Stimulated activated CD8-positive, alpha-beta memory T cell treated with anti-CD3 and anti-CD28 coated beads, Interleukin-2, amount 100 ng/mL, for 48 hours (primary cell): ENCODE data around the gene CCL28.
A peak's percentile ranks its signal among the peaks of the same experiment; 100 is the strongest.
"Not testable (repeated sequence)": the region's sequence is repeated elsewhere in the genome, so short reads cannot be mapped to it uniquely, and the experiment has no call there.

Source experiments
- DNase-seq, 2 donors: peaks; one replicate each; pipeline ENCODE4 v3.0.0-alpha.2; 2020; ENCODE audit warnings: low read depth in 2 of 2

The CCL28 gene

DNA sequence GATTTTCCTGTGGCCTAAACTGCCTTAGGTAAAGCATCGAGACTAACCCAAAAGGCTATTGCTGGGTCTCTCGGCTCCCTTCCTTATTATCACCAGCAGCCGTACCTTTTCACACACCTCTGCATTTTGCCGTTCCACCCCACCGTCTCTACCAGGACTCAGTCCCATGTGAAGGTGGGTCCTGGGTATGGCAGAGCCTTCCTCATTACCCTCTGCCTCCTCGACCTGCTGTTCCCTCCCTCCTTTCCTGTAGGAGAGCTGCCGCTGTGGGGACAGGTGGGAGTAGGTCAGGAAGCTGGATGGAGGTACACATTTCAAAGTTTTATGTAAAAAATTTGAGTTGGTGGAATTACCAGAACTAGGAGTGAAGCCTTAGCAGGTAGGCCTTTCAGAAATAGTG is 1.8 kb downstream of the CCL28 start:
- no peak for DNase-seq

DNA sequence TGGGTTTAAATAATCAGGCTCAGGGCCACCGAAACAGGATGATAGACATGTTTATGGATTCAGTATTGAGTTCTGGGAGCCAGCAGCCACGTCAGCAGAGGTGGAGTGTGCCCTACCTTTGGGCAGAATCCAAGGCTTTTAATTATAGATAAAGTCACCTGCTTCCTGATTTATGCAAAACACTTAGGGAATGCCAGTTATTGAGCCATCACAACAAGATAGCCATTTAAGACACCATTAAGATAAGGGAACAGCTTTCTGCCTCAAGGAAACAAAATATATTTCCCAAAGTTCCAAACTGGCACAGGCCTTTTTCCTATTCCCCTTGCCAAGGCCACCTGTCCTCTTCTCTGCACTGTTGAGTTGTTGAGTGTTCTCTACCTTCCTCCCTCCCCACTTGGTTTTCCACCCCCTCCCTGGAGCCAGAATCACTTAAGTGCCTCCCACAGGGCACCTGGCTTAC is 2.4 kb downstream of the CCL28 start:
- no peak for DNase-seq

DNA sequence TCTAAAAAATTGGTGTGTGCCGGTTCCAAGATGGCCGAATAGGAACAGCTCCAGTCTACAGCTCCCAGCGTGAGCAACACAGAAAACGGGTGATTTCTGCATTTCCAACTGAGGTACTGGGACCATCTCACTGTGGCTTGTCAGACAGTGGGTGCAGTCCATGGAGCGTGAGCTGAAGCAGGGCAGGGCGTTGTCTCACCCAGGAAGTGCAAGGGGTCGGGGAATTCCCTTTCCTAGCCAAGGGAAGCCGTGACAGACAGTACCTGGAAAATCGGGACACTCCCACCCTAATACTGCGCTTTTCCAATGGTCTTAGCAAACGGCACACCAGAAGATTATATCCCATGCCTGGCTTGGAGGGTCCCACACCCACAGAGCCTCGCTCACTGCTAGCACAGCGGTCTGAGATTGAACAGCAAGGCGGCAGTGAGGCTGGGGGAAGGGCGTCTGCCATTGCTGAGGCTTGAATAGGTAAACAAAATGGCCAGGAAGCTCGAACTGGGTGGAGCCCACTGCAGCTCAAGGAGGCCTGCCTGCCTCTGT is 9.6 kb downstream of the CCL28 start:
- not testable (repeated sequence) for DNase-seq

DNA sequence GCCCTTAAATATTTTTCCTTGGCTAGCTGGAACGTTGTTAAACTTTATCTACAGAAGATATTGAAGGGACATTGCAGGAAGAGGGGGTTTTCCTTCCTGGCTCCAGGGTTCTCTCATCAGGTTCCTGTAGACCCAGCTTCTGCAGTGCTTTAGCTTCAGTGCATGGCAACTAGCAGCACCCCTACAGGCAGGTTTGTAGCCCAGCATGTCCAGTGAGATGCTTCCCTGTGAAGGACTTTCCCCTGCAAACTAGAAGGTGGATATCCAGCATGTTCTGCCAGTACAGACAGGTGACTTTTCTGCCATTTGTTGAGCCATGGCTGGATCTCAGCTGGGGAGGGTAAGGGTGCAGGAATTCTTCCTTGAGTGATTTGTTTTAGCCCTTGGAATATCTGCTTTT is 10.4 kb downstream of the CCL28 start:
- no peak for DNase-seq

DNA sequence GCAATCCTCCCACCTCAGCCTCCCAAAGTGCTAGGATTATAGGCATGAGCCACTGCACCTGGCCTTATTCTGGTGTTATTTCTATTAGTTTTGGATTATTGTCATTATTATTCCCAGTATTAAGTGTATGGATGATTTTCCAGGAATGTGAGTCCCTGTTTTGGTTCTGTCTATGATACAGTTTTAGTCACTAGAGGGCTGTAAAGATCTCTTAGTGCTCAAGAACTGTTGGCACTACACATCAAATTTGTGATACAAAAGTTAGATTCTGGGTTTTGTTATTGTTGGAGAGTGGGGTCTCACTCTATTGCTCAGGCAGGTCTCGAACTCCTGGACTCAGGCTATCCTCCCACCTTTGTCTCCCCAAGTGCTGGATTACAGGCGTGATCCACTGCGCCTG is 12.1 kb downstream of the CCL28 start:
- DNase-seq = no peak

DNA sequence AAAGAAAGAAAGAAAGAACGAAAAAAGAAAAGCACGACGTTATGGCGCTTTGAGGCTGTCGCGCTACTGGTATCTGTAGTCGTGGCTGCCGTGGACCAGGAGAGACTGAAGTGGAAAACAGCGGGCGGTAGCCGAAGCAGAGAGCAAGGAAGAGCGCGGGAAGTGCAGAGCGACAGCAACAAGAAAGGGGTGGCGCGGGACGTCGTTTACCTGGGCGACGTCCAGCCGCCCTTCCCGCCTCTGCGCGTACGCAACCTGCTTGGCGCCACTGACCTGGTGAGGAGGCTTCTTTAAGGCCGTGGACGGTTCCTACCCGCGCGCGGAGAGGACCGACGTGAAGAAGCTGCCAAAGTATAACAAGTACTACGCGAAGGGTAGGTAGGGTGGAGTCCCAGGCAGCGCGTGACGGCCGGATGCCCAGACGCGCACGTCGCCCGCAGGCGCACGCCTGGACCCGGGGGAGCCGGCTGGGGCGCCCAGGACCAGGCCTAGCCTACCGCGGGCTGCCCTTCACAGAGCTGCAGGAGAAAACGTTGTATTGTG is 15.4 kb downstream of the CCL28 start:
- DNase-seq = peak; percentile 40 to 54

DNA sequence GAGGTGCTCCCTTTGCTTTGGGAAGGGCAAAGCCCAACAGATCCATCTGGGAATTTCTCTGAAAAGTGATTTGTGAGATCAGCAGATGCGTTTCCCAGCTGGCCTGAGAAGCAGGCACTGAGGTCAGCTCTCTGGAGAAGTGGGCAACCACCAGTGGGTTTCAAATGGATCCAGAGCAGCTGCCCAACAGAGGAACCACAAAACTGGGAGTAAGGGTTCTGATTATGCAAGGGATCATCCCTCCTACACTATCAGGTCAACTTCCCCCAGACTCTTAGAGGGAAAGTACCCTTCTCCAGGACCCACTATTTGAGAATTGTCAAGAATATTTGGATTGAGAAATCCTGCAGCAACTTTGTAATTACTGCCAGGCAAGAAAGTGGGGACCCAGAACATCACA is 21.7 kb downstream of the CCL28 start:
- no peak for DNase-seq

DNA sequence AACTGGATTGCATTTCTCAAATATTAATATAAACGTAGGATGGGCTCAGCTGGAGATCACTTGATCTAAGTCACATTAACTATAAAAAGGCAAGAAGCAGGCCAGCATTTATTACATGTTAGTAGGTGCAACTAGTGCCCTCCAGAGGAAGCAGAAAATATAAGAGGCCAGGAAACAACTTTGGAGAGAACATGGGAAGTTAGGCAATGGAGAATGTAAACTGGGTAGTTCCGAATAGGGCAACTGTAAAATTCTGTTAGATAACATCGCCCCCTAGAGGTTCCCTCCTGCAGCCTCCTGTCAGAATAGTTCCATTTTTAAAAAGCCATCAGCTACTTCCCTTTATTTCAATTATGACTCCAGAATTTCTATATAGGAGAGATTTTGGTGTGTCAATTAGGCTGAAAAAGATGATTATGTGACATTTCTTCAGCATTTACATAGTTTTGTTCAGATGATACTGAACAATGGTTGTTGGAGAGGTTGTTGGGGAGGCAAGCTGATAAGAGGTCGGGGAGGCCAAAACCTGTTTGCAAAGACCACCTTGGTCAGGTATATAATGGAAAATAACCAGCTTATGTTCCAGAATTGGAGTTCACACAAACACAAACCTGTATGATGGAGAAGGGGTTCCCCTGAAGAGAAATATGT is 22.4 kb downstream of the CCL28 start:
- DNase-seq = peak in 1 of 2 donors; percentile 16

DNA sequence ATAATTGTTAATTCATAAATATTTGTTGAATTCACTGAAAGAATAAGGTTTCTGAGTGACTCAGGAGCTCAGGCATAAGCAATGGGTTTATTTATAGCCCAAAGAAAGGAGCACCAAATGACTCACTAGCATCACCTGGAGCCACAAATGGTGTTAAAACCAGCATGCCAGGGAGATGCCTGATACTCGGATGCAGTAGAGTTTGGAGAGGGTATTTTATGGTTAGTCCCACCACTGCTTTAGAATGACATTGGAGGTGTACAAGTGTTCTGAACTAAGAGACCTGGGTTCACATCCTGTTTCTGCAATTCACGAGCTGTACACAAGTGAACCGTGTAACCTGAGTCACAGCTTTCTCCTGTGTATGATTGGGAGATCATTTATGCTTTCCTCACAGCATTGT is 25.2 kb downstream of the CCL28 start:
- no peak for DNase-seq

DNA sequence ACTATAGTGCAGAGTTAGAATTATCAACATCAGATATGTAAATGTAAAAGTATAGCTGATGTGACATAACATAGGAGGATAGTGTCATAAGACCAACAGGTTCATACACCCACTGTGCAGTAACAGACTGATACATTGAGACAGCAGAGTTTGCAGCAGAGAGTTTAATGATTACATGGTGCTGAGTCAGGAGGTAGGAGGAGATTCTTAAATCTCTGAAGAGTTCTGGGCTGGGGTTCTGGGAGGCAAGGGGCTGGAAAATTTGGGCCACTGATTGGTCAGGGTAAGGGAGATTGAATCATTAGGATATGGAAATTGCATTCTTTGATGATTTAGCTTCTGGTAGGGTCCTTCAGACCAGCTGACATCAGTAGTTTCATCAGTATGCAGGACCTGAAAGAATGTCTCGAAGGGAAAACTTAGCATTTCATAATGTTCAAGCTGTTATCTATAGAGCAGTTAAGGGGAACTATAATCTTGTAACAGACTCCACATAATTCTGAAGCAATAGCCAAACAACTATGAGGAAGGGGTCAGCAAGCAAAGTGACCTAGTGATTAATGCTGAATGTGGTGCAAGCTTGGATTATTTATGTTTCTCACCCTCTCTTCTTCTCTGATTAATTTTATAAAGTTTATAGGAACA is 35.6 kb downstream of the CCL28 start:
- DNase-seq = no peak

DNA sequence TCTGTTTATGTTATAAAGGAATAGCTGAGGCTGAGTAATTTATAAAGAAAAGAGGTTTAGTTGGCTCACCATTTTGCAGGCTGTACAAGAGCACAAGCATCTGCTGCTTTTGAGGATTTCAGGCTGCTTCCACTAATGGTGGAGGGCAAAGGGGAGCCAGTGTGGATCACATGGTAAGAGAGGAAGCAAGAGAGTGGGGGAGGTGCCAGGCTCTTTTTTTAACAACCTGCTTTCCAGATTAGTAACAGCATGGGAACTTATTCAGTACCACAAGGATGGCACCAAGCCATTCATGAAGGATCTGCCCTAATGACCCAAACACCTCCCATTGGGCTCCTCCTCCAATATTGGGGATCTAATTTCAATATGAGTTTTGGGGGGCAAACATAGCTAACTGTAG is 40.4 kb downstream of the CCL28 start:
- DNase-seq = no peak

DNA sequence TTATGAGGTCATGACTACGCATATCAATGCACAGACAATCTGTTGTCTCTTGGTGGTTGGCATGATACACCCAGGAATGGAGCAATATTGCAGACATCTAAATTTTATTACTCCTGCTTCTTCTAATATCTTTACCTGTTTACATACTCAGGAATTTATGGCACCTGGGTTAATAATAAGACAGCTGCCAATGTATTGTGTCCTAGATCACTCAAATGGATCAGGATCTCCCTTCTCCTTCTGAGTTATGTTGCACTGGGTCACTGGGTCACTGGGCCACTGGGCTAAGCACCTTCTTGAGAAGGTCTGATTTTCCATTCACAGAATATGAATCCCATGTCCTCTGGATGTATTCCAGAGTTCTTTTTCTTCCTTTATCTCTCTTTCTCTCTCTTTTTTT is 41.8 kb downstream of the CCL28 start:
- DNase-seq = no peak

DNA sequence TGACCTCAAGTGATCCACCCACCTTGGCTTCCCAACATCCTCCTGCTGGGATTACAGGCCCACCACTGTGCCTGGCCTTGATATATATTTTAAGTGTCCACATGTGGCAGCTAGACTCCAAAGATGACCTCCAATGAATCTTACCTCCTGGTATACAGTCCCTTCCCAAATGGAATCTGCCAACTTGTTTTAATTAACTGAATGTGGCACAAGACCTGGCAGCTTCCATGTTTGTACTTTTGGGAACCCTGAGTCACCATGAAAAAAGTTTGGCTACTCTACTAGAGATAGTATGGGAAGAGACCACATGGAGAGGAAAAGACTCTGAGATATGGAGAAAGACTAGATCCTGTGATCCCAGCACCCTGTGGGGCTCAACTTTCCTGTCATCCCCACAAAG is 42.5 kb downstream of the CCL28 start:
- no peak for DNase-seq

DNA sequence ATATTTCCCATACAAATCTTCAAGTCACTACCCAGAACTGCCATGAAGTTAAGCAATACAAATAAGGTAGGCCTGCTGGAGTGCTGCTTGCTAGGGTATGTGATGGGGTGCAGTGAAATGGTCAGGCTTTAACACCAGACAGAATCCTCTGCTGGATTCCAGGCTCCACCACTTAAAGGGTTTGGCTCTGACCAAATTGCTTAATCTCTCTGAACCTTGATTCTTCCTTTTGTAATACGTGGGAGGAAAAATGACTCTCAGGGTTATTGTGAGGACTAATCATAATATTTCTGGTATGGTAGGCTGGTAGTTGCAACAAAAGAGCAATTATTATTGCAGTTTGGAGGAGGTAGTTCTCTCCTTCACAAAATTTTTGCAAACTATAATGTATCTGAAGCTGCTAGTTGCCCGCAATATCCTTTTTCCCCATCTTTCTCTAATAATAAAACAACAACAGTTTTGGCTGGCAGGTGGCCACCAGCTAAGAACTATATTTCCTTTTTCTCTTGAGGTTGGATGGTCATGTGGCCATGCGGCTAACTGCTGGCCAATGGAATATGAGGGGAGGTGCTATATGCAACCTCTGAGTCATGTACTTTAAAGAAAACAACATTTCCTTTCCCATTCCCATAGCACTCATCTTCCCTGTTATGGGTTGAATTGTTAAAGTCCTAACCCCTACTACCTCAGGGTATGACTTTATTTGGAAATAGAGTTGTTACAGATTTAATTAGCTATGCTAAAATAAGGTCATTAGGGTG is 44.1 kb downstream of the CCL28 start:
- no peak for DNase-seq

DNA sequence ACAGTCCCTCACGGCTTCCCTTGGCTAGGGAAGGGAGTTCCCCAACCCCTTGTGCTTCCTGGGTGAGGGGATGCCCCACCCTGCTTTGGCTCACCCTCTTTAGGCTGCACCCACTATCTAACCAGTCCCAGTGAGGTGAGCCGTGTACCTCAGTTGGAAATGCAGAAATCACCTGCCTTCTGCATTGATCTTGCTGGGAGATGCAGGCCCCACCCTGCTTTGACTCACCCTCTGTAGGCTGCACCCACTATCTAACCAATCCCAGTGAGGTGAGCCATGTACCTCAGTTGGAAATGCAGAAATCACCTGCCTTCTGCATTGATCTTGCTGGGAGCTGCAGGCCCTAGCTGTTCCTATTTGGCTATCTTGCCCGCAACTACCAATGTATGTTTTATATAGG is 44.7 kb downstream of the CCL28 start:
- DNase-seq = no peak

DNA sequence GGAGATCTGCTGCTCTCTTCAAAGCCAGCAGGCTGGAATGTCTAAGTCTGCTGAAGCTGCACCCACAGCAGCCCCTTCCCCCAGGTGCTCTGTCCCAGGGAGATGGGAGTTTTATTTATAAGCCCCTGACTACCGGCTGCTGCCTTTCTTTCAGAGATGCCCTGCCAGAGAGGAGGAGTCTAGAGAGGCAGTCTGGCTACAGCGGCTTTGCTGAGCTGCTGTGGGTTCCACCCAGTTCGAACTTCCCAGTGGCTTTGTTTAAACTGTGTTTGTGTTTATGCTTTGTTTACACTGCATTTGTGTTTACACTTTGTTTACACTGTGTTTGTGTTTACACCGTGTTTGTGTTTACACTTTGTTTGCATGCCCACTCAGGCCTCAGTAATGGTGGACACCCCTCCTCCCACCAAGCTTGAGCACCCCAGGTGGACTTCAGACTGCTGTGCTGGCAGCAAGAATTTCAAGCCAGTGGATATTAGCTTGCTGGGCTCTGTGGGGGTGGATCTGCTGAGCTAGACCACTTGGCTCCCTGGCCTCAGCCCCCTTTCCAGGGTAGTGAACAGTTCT is 45.4 kb downstream of the CCL28 start:
- not testable (repeated sequence) for DNase-seq

DNA sequence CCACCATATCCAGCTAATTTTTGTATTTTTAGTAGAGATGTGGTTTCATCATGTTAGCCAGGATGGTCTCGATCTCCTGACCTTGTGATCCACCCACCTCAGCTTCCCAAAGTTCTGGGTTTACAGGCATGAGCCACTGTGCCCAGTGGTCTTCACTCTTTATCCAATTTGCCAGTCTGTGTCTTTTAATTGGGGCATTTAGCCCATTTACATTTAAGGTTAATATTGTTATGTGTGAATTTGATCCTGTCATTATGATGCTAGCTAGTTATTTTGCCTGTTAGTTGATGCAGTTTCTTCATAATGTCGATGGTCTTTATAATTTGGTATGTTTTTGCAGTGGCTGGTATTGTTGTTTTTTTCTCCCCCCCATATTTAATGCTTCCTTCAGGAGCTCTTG is 47.0 kb downstream of the CCL28 start:
- not testable (repeated sequence) for DNase-seq

DNA sequence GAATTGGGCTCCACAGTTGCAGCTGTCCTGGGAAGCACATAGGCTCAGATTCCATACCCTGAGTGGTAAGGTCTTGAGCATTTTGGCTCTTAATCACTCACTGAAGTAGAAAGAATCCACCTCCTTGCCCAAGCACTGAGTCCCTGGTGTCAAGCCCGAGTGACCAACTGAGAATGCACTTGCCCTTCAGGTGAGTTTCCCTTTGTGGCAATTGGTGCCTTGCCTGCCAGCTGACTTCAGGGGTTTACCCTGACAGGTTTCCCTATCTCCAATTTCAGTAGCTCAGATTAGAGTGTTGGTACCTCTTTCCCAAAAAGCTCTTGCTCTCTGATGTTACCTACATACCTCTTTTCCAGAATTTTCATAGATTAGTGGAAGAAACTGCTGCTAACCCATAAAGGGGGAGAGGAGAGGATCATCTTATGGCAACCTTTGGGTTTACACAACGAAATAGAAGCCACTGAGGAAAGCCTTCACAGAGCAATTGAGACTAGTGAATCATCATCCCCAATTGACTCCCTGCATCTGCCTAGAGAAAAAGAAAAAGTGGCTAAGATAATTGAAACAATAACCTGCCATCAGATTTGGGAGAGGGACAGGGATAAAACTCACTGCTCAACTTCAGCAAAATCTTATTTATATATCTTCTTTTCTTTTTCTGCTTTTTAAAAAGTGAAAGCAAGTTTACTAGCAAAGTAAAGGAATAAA is 48.6 kb downstream of the CCL28 start:
- no peak for DNase-seq

DNA sequence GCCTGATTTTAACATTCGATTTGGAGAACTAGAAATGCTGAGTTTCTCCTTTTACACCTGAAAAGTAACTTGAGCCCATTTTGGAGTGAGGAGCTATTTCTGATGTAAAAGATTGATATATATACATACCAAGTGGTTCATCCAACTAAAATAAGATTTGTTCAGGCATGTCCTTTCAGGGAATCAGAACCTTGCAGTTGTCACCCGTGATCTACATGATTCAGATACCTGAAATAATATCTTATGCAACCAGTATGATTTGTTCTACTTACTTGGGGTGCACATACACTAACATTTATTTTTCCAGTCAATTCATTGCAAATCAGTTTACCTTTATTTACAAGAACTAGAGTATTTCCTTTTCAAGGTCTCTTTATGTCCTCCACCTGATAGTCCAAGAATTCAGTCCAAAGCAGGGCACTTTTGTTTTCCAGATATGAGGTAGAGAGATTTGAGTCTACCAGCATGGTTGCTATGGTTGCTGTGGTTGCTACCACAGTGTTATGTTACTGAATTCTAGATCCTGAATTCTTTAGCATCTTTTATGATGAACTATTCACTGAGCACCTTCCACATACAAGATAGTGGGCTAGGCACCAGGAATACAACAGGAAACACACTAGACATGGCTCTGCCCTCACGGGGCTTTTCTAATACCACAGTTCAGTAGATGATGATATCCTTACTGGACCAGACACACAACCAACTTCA is 49.3 kb downstream of the CCL28 start:
- DNase-seq = no peak

DNA sequence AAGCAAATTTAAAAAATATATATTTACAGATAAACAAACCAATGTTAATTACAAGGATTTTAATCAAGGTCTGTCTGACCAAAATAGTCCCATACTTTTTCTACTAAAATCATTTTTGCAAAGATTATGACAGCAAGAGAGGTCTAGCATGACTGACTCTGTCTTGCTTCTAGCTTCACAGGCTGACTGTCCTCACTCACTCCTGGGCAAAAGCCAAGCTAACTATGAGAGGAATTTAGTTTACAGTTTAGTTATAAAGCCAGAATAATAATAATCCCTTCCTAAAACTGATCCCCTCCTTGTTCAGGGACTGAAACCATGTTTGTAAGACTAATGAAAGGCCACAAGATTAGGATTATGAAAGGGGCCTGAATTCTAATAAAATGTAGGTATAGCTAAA is 53.5 kb downstream of the CCL28 start:
- no peak for DNase-seq

DNA sequence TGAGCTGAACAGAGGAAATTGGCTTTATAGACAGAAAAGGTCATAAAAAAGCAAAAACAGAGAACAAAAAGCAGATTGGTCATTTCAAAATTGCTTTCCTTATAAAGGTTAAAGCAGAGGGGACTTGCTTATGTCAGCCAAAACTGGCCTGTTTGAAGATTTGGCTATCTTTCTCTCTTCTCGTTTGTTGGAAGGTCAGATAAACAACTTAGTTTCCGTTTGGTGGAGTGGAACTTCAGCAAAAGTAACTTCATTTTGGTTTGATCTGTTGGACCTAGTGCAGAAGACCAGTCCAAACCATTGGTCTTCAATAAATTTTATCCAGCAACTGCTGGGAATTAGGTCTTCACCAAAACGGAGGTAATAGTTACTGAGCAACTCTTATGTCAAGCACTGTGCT is 53.9 kb downstream of the CCL28 start:
- DNase-seq = no peak
